K562 (cell line): Measurements from ENCODE around the gene TRIM62. TPM values are rescaled to one million over a fixed set of nuclear protein-coding genes. Genes with fewer than 3 reads are reported as not detected.

ENCODE experiments used
- ATAC-seq: fragments of 200-7000 bp; cut with Tn5 transposase; 3 replicates; pipeline ENCODE4 v1.9.1; 2020; ENCODE audit warnings: moderate library complexity
- BruUV-seq: library from RNA; stranded (reverse); fragments of 400-500 nt; replicated peaks from 2 replicates; lab custom pipeline; 2021; lab: Mats Ljungman, UMichigan
- CTCF ChIA-PET: fragments of 300-600 bp; formaldehyde crosslinking; extraction: SDS; loops from one replicate; lab custom pipeline; 2021; ENCODE audit warnings: low intra/inter-chr PET ratio; lab: Yijun Ruan, JAX
- POLR2A ChIA-PET: fragments of 300-600, 350-650 bp; sonication (Branson Sonifier 250); formaldehyde crosslinking; extraction: SDS; loops from one replicate; lab custom pipeline; 2021; ENCODE audit warnings: antibody characterized with exemption, inconsistent platforms; lab: Yijun Ruan, JAX
- DNase-seq, 4 experiments: peaks; one replicate each; pipeline versions ENCODE4 v3.0.0 to v3.0.0-alpha.2; 2011 to 2018; ENCODE audit warnings: low spot score in 3 of 4, mixed read lengths in 3 of 4; ENCODE audit errors: extremely low read depth in 1 of 4
- FAIRE-seq: peaks from 2 replicates; lab custom pipeline; 2011; peaks lifted over from hg19 to GRCh38; lab: Jason Lieb, UNC
- H2AFZ ChIP-seq: 2 replicates; pipeline ENCODE4 v1.6.0; 2011; ENCODE audit warnings: low read depth, low read length, control low read depth, inconsistent platforms
- H3K27ac ChIP-seq: fragments of 200-600 bp; 3 replicates; pipeline ENCODE4 v1.8.0; 2011; ENCODE audit warnings: low read depth, mild to moderate bottlenecking, control low read depth, inconsistent platforms, low read length, moderate library complexity, mixed read lengths; ENCODE audit errors: extremely low read depth
- H3K27me3 ChIP-seq, 2 experiments: fragments of 300-600 bp in 1 of 2; 2 replicates in 1 of 2; 3 replicates in 1 of 2; pipeline versions ENCODE4 v1.6.0 to v1.8.0; 2011; ENCODE audit warnings: inconsistent platforms in 2 of 2, low read length in 2 of 2, mild to moderate bottlenecking in 1 of 2, mixed read lengths in 1 of 2, moderate library complexity in 1 of 2; ENCODE audit not compliant: control insufficient read depth in 2 of 2, insufficient read depth in 2 of 2
- H3K36me3 ChIP-seq: fragments of 300-600 bp; 3 replicates; pipeline ENCODE4 v1.8.0; 2011; ENCODE audit warnings: mild to moderate bottlenecking, low read length, inconsistent platforms; ENCODE audit not compliant: control insufficient read depth, insufficient read depth
- H3K4me1 ChIP-seq, 2 experiments: fragments of 200-600 bp in 1 of 2; replicated peaks in 1 of 2; 2 replicates in 1 of 2; 3 replicates in 1 of 2; pipeline versions ENCODE4 v1.5.1 to v1.8.0; 2011; ENCODE audit warnings: inconsistent platforms in 2 of 2, low read length in 2 of 2, mild to moderate bottlenecking in 1 of 2, mixed read lengths in 1 of 2, moderate library complexity in 1 of 2; ENCODE audit not compliant: control insufficient read depth in 2 of 2, insufficient read depth in 2 of 2
- H3K4me2 ChIP-seq: 2 replicates; pipeline ENCODE4 v1.6.1; 2011; ENCODE audit warnings: low read length, control low read depth, inconsistent platforms, mixed read lengths; ENCODE audit not compliant: insufficient read depth
- H3K4me3 ChIP-seq: fragments of 200-600 bp; sonication (generic), shearing (Covaris generic); 2 replicates; pipeline ENCODE4 v1.5.1; 2016; ENCODE audit warnings: control low read depth, inconsistent platforms
- H3K79me2 ChIP-seq: fragments of 200-600 bp; 3 replicates; pipeline ENCODE4 v1.8.0; 2011; ENCODE audit warnings: low read length, inconsistent platforms; ENCODE audit not compliant: control insufficient read depth, insufficient read depth
- H3K9ac ChIP-seq, 2 experiments: 2 replicates each; pipeline versions ENCODE4 v1.6.0 to v1.6.1; 2011; ENCODE audit warnings: low read depth in 2 of 2, low read length in 2 of 2, control low read depth in 1 of 2, inconsistent platforms in 1 of 2, mild to moderate bottlenecking in 1 of 2, mixed read lengths in 1 of 2; ENCODE audit not compliant: insufficient read depth in 1 of 2
- H3K9me1 ChIP-seq: one replicate; pipeline ENCODE4 v1.6.0; 2011; ENCODE audit warnings: inconsistent platforms, mild to moderate bottlenecking, low read length, moderate library complexity; ENCODE audit not compliant: control insufficient read depth, insufficient read depth
- H3K9me3 ChIP-seq: replicated peaks from 2 replicates; pipeline ENCODE4 v1.5.1; 2011; ENCODE audit warnings: low read depth, low read length, inconsistent platforms; ENCODE audit not compliant: control insufficient read depth, insufficient read depth
- H4K20me1 ChIP-seq: replicated peaks from 2 replicates; pipeline ENCODE4 v1.6.1; 2011; ENCODE audit warnings: low read length, inconsistent platforms, mixed read lengths; ENCODE audit not compliant: control insufficient read depth, insufficient read depth
- EHMT2 ChIP-seq: fragments of 450-650 bp; IDR thresholded peaks from 2 replicates; pipeline ENCODE4 v1.6.1; 2018; ENCODE audit warnings: antibody characterized with exemption
- FOSL1 ChIP-seq: fragments of 200-800 bp; sonication (Bioruptor generic); conservative IDR thresholded peaks from 2 replicates; pipeline ENCODE4 v1.6.1; 2016; ENCODE audit warnings: missing genetic modification characterization, missing compliant biosample characterization
- REST ChIP-seq, 2 experiments: fragments of 450-650 bp; formaldehyde crosslinking in 1 of 2; IDR thresholded peaks; 2 replicates each; pipeline versions ENCODE4 v1.4.0 to v1.6.1; 2014 to 2020; ENCODE audit warnings: mild to moderate bottlenecking in 2 of 2, borderline replicate concordance in 1 of 2, low read depth in 1 of 2
- ZZZ3 ChIP-seq: fragments of 450-650 bp; IDR thresholded peaks from 2 replicates; pipeline ENCODE4 v1.6.1; 2016; ENCODE audit warnings: antibody characterized with exemption, mild to moderate bottlenecking, moderate library complexity
- WGBS: fragments of 100-300 bp; shearing (Covaris generic); methylation state at CpG from one replicate; pipeline ENCODE4 v1.1.6; 2016; ENCODE audit warnings: low coverage, mixed read lengths; ENCODE audit not compliant: insufficient coverage; ENCODE audit errors: missing lambda C conversion rate; 5-methylcytosine and 5-hydroxymethylcytosine counted together
- in situ Hi-C: fragments of 300-500 bp; cut with MboI; formaldehyde crosslinking; loops from 4 replicates; pipeline ENCODE4 v1.15.0; 2018; ENCODE audit warnings: inconsistent platforms, mixed read lengths
- intact Hi-C: fragments of 100-400 bp; cut with micrococcal nuclease; formaldehyde crosslinking; loops from 2 replicates; pipeline ENCODE4 v1.14.2; 2022
- polyA plus RNA-seq, 8 experiments: library from polyadenylated mRNA; depleted of rRNA in 4 of 8; stranded (reverse) in 5 of 8; unstranded in 3 of 8; fragments of >200 nt; fragmentation: Nextera tagmentation in 2 of 8; fragmentation: Illumina TruSeq in 1 of 8; extraction: Ambion mirVana in 2 of 8; extraction: Trizol in 1 of 8; gene quantifications; 2 replicates each; pipeline versions ENCODE4 v1.2.1 to v1.2.3, GENCODE V29; 2011 to 2014; ENCODE audit warnings: inconsistent platforms in 1 of 8, missing spikeins in 1 of 8
- total RNA-seq, 7 experiments: library from RNA; depleted of rRNA in 6 of 7; stranded (reverse); fragments of >200 nt in 6 of 7; fragmentation: Illumina TruSeq in 2 of 7; extraction: Trizol in 2 of 7; gene quantifications; 2 replicates each; pipeline versions ENCODE4 v1.2.1 to v1.2.3, GENCODE V29; 2011 to 2021; ENCODE audit warnings: low replicate concordance in 1 of 7

TRIM62 gene
- total and polyA plus RNA-seq, 9 of the 15 experiments (the other 6 are each of a cell fraction or from before 2014, with no cell fraction given): 0.18 to 2.3 (median 0.52) TPM

DNA sequence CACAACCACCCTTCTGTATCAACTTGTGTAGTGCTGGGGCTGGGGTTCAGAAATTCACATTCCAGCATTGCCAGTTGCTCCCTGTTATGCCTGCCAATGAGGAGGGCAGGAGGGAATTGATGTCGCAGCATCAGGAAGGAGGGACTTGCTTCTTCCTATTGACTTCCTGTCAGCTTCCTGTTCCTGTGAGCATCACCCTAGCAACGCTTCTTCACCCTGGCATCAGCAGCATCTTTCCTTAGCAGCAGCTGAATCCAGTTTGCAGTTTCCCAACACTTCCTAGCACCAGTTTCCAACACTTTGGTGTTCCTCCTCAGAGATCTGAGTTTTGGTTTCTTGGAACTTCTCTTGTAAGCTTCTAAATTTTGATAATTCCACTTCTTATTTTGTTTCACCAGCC is 8.9 kb upstream of the TRIM62 start:
- 0% methylated on average over 2 of the region's 2 CpGs for WGBS
- H3K79me2 ChIP-seq: no peaks in the 10 kb centered on the region
- H3K9me1 ChIP-seq: no peaks in the 10 kb centered on the region
- no peak overlapping the region for H3K4me3 ChIP-seq
- FAIRE-seq (no peak), ATAC-seq (no peak), DNase-seq (no peak)
- peaks cover 10 to 12% of the 10 kb centered on the region in 2 experiments; a peak in 4 of 5 replicates for H3K27me3 ChIP-seq
- no peaks in the 10 kb centered on the region for H3K9me3 ChIP-seq
- H3K36me3 ChIP-seq: no peaks in the 10 kb centered on the region
- CTCF ChIA-PET: no interaction called here
- no peak overlapping the region for H3K4me2 ChIP-seq
- no TSS peak for BruUV-seq
- TF ChIP-seq ZZZ3: no peak
- TF ChIP-seq EHMT2: no peak
- POLR2A ChIA-PET: interaction anchor here (0.5 to 0.9 kb wide), 3 partner anchors 9 to 41 kb away, joined by 3 read pairs; partner anchors contain the start of gene TRIM62
- no peak overlapping the region for H2AFZ ChIP-seq
- in situ Hi-C loops (no loop called here), intact Hi-C loops (no loop called here)
- no peak overlapping the region for H3K9ac ChIP-seq
- no peak overlapping the region for H3K27ac ChIP-seq
- no peaks in the 10 kb centered on the region for H3K4me1 ChIP-seq
- H4K20me1 ChIP-seq: no peaks in the 10 kb centered on the region

- no peaks in the 10 kb centered on the region for H3K79me2 ChIP-seq
- in situ Hi-C loops (no loop called here), intact Hi-C loops (no loop called here)
- ChIA-PET CTCF (no interaction called here), POLR2A (no interaction called here)
- no peaks in the 10 kb centered on the region for H4K20me1 ChIP-seq
- no peaks in the 10 kb centered on the region for H3K36me3 ChIP-seq
- H3K4me2 ChIP-seq: no peak overlapping the region
- BruUV-seq: no TSS peak
- no peak for ATAC-seq
- no peaks in the 10 kb centered on the region for H3K9me1 ChIP-seq
- FAIRE-seq: no peak
- H3K4me1 ChIP-seq: no peaks in the 10 kb centered on the region
- H3K27me3 ChIP-seq: peaks cover 16% of the 10 kb centered on the region in 2 experiments; a peak in 4 of 5 replicates
- H3K9ac ChIP-seq: no peak overlapping the region
- no peak overlapping the region for H3K27ac ChIP-seq
- H3K9me3 ChIP-seq: no peaks in the 10 kb centered on the region
- WGBS: 1% methylated on average over 6 of the region's 6 CpGs
- DNase-seq: peak in 1 of 4 experiments; percentile 9
- H3K4me3 ChIP-seq: no peak overlapping the region
- no peak overlapping the region for H2AFZ ChIP-seq
- TF ChIP-seq FOSL1: peak; percentile 89
- peak; percentile 27; the same call in 1 of the 2 replicates for TF ChIP-seq REST (IDR thresholded peaks at IDR 0.05; ENCODE audit: borderline replicate concordance)
- TF ChIP-seq REST (CRISPR knock-in tag; IDR thresholded peaks at IDR 0.05; ENCODE audit: low read depth): peak; percentile 66; the same call in 1 of the 2 replicates
Measured at GRCh38 chr1:33188572-33189275, 6.9 kb upstream of the TRIM62 start.
